Activated B cell treated with CpG ODN at 0.5 μM for 24 hours (primary cell): ENCODE results near the gene LCE1F. TPM values are rescaled to one million over a fixed set of nuclear protein-coding genes. Genes with fewer than 3 reads are reported as not detected.

Experiments used
- ATAC-seq: fragments of 200-7000 bp; cut with Tn5 transposase; one replicate; pipeline ENCODE4 v1.10.0; 2021; ENCODE audit warnings: low read depth, mild to moderate bottlenecking, moderate library complexity
- CTCF ChIA-PET: fragments of 350-600 bp; sonication (Branson Sonifier 250); formaldehyde crosslinking; loops from one replicate; lab custom pipeline; 2021; ENCODE audit warnings: antibody characterized with exemption; lab: Charles Lee
- POLR2A ChIA-PET: fragments of 350-600 bp; sonication (Branson Sonifier 250); formaldehyde crosslinking; loops from one replicate; lab custom pipeline; 2021; ENCODE audit warnings: antibody characterized with exemption; lab: Charles Lee
- DNase-seq: peaks from one replicate; pipeline ENCODE4 v3.0.0; 2022
- H3K27ac Mint-ChIP-seq: one replicate; pipeline ENCODE4 v1.8.0; 2020; ENCODE audit warnings: mixed read lengths
- H3K27me3 Mint-ChIP-seq: one replicate; pipeline ENCODE4 v1.8.0; 2021; ENCODE audit warnings: mixed read lengths
- H3K36me3 Mint-ChIP-seq: one replicate; pipeline ENCODE4 v1.8.0; 2021; ENCODE audit warnings: low read depth, mixed read lengths
- H3K4me1 Mint-ChIP-seq: one replicate; pipeline ENCODE4 v1.8.0; 2021; ENCODE audit warnings: mixed read lengths
- H3K4me3 Mint-ChIP-seq: one replicate; pipeline ENCODE4 v1.8.0; 2020; ENCODE audit warnings: mild to moderate bottlenecking, mixed read lengths
- H3K9me3 Mint-ChIP-seq: one replicate; pipeline ENCODE4 v1.8.0; 2020; ENCODE audit warnings: mixed read lengths
- CTCF ChIP-seq: fragments of 200-600 bp; IDR thresholded peaks from one replicate; pipeline ENCODE4 v1.8.0; 2022; ENCODE audit warnings: antibody characterized with exemption, mild to moderate bottlenecking
- intact Hi-C: fragments of 100-400 bp; cut with micrococcal nuclease; formaldehyde crosslinking; loops from one replicate; pipeline ENCODE4 v1.15.1; 2024
- total RNA-seq: library from RNA; stranded (reverse); gene quantifications from 2 replicates; pipeline ENCODE4 v1.2.3, GENCODE V29; 2022

The LCE1F gene
- total RNA-seq = not detected in 2 replicates

GRCh38 chr1:152774875-152775274 is at the start of gene LCE1F:
Gene LCE1F (plus strand): TSS chr1:152775140. CDS start chr1:152776372, 1,232 bp downstream.
- Mint-ChIP-seq H3K4me1 (no peaks in the 10 kb centered on the region), H3K36me3 (no peaks in the 10 kb centered on the region), H3K9me3 (peaks cover 5% of the 10 kb centered on the region), H3K27ac (no peak within 1 kb of the TSS), H3K4me3 (no peak within 1 kb of the TSS), H3K27me3 (peaks cover 24% of the 10 kb centered on the region)
- intact Hi-C loops = no loop called here
- TF ChIP-seq CTCF = no peak
- DNase-seq (no peak), ATAC-seq (no peak)
- ChIA-PET POLR2A (no interaction called here), CTCF (no interaction called here)

DNA sequence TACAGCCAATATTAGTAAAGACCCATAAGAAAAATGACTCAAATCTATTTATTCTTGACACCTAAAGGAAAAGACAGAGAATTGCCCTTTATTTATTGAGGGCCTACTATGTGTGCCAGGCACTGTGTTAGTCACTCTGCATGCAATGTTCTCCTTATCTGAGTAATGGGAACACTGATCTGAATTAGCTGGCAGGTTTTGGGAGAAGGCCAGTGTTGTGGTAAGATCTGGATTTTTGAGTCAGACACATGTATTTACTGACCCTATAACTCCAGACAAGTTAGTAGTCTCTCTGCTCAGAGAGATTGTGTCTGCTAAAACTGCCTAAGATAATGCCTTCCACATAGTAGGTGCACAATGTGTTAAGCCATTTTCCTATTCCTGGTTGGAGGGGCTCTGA is 49.7 kb upstream of the LCE1F start:
- Mint-ChIP-seq H3K27me3 (no peaks in the 10 kb centered on the region), H3K9me3 (no peaks in the 10 kb centered on the region), H3K36me3 (no peaks in the 10 kb centered on the region), H3K27ac (no peak overlapping the region), H3K4me1 (no peaks in the 10 kb centered on the region), H3K4me3 (no peak overlapping the region)
- ATAC-seq (no peak), DNase-seq (no peak)
- intact Hi-C loops = no loop called here
- CTCF ChIA-PET = no interaction called here
- TF ChIP-seq CTCF = no peak
- POLR2A ChIA-PET = no interaction called here

GRCh38 chr1:152728986-152729385 is 46.0 kb upstream of the LCE1F start:
- no peak for ATAC-seq
- no peaks in the 10 kb centered on the region for H3K27me3 Mint-ChIP-seq
- no peak for DNase-seq
- TF ChIP-seq CTCF = no peak
- H3K4me3 Mint-ChIP-seq = no peak overlapping the region
- H3K4me1 Mint-ChIP-seq = no peaks in the 10 kb centered on the region
- H3K9me3 Mint-ChIP-seq = no peaks in the 10 kb centered on the region
- ChIA-PET POLR2A (no interaction called here), CTCF (no interaction called here)
- intact Hi-C loops = no loop called here
- no peaks in the 10 kb centered on the region for H3K36me3 Mint-ChIP-seq
- no peak overlapping the region for H3K27ac Mint-ChIP-seq

GRCh38 chr1:152735648-152736047 is 39.3 kb upstream of the LCE1F start:
- Mint-ChIP-seq H3K4me1 (no peaks in the 10 kb centered on the region), H3K27me3 (peaks cover 10% of the 10 kb centered on the region), H3K4me3 (no peak overlapping the region), H3K9me3 (no peaks in the 10 kb centered on the region), H3K27ac (no peak overlapping the region), H3K36me3 (no peaks in the 10 kb centered on the region)
- ChIA-PET POLR2A (no interaction called here), CTCF (no interaction called here)
- ATAC-seq (no peak), DNase-seq (no peak)
- intact Hi-C loops = no loop called here
- no peak for TF ChIP-seq CTCF

- ChIA-PET POLR2A (no interaction called here), CTCF (no interaction called here)
- ATAC-seq (no peak), DNase-seq (no peak)
- Mint-ChIP-seq H3K36me3 (no peaks in the 10 kb centered on the region), H3K9me3 (no peaks in the 10 kb centered on the region), H3K4me3 (no peak overlapping the region), H3K27ac (no peak overlapping the region), H3K27me3 (peaks cover 13% of the 10 kb centered on the region), H3K4me1 (no peaks in the 10 kb centered on the region)
- intact Hi-C loops = no loop called here
- no peak for TF ChIP-seq CTCF
Observed at GRCh38 chr1:152737997-152738396, 36.9 kb upstream of the LCE1F start.
